ENCODE data around the gene PITRM1.

PITRM1 gene

DNA sequence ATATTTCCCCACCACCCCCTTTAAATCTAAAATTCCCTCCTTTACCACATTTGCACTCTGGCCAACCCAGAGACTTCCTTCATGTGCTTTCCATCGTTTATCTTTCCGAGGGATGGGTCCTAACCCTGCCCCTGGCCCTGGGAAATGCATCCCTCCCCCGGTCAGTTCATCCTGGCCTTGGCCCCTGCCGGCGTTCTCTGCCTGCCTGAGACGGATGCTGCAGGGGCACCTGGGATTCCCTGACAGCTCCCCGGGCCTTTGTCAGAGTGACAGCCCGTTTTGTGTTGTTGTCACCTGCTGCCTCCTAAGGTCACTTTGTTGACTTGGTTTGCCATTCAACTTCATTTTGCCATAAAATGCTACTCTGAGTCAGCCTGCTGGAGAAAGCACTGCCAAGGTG, 34.8 kb upstream of the PITRM1 start:
- H3K4me3 ChIP-seq (ENCODE audit: insufficient read depth, low read length, poor library complexity, severe bottlenecking), result no peak overlapping the region
- 0 out of 2 replicates have a peak, but pooled peaks cover 2% of the 10 kb centered on the region for H3K27me3 ChIP-seq (ENCODE audit: low read length)
- no peaks in the 10 kb centered on the region for H3K79me2 ChIP-seq (ENCODE audit: insufficient read depth, low read length)
- H2AFZ ChIP-seq (ENCODE audit: low read depth, low read length, severe bottlenecking), result no peak overlapping the region
- H3K9me2 ChIP-seq (replicated peaks; ENCODE audit: insufficient read depth, low read length), result no peaks in the 10 kb centered on the region
- TF ChIP-seq, protein P1, sequence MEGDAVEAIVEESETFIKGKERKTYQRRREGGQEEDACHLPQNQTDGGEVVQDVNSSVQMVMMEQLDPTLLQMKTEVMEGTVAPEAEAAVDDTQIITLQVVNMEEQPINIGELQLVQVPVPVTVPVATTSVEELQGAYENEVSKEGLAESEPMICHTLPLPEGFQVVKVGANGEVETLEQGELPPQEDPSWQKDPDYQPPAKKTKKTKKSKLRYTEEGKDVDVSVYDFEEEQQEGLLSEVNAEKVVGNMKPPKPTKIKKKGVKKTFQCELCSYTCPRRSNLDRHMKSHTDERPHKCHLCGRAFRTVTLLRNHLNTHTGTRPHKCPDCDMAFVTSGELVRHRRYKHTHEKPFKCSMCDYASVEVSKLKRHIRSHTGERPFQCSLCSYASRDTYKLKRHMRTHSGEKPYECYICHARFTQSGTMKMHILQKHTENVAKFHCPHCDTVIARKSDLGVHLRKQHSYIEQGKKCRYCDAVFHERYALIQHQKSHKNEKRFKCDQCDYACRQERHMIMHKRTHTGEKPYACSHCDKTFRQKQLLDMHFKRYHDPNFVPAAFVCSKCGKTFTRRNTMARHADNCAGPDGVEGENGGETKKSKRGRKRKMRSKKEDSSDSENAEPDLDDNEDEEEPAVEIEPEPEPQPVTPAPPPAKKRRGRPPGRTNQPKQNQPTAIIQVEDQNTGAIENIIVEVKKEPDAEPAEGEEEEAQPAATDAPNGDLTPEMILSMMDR (IDR thresholded peaks at IDR 0.05; ENCODE audit: insufficient read depth, low read length, poor library complexity, severe bottlenecking), result no peak
- no peak for TF ChIP-seq EZH2phosphoT487 (conservative IDR thresholded peaks at IDR 0.05; ENCODE audit: low read length)
- no peak overlapping the region for H3K27ac ChIP-seq (ENCODE audit: low read depth, low read length)
- H4K20me1 ChIP-seq (ENCODE audit: low read depth, low read length), result no peaks in the 10 kb centered on the region
- H3K9me3 ChIP-seq (ENCODE audit: insufficient read depth, low read length), result no peaks in the 10 kb centered on the region
- no peaks in the 10 kb centered on the region for H3F3A ChIP-seq (ENCODE audit: insufficient read depth)
- H3K4me2 ChIP-seq (ENCODE audit: low read depth, low read length, poor library complexity, severe bottlenecking), result no peak overlapping the region
- H3K36me3 ChIP-seq (ENCODE audit: low read length), result no peaks in the 10 kb centered on the region
- H3K9ac ChIP-seq (ENCODE audit: low read length), result no peak overlapping the region

DNA sequence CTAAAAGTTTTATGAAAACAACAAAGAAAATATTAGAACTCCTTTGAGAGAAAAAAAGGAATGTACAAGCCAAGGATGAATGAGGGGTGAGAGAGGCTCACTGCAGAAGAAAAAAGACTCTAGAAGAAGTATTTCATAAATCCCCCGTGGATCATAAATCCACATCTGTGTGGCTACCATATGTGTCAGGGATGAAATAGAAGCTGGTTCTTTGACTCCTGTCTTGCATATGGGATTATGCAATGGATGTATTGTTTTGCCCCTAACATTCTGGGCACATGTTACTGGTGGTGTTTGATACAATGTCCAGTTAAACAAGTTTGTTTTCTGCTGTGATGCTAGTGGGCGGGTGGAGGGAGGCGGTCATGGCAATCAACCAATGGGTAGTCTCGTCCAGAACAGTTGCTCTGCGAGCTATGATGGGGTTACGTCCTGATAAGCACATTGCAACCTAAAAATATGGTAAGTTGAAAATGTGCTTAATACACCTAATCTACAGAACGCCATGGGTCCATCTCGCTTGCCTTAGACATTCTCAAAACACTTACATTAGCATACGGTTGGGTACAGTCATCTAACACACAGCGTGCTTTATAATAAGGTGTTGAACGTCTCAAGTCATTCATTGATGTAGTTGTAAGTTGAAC, 34.1 kb upstream of the PITRM1 start:
- H3K36me3 ChIP-seq (ENCODE audit: low read length), result no peaks in the 10 kb centered on the region
- no peaks in the 10 kb centered on the region for H3K79me2 ChIP-seq (ENCODE audit: insufficient read depth, low read length)
- no peak overlapping the region for H3K4me2 ChIP-seq (ENCODE audit: low read depth, low read length, poor library complexity, severe bottlenecking)
- no peaks in the 10 kb centered on the region for H3F3A ChIP-seq (ENCODE audit: insufficient read depth)
- no peaks in the 10 kb centered on the region for H3K9me3 ChIP-seq (ENCODE audit: insufficient read depth, low read length)
- no peak overlapping the region for H3K27ac ChIP-seq (ENCODE audit: low read depth, low read length)
- no peak overlapping the region for H2AFZ ChIP-seq (ENCODE audit: low read depth, low read length, severe bottlenecking)
- H3K4me3 ChIP-seq (ENCODE audit: insufficient read depth, low read length, poor library complexity, severe bottlenecking), result no peak overlapping the region
- H4K20me1 ChIP-seq (ENCODE audit: low read depth, low read length), result no peaks in the 10 kb centered on the region
- H3K9me2 ChIP-seq (replicated peaks; ENCODE audit: insufficient read depth, low read length), result no peaks in the 10 kb centered on the region
- no peak for TF ChIP-seq EZH2phosphoT487 (conservative IDR thresholded peaks at IDR 0.05; ENCODE audit: low read length)
- TF ChIP-seq, protein P1 (IDR thresholded peaks at IDR 0.05; ENCODE audit: insufficient read depth, low read length, poor library complexity, severe bottlenecking), result no peak
- no peak overlapping the region for H3K9ac ChIP-seq (ENCODE audit: low read length)
- H3K27me3 ChIP-seq (ENCODE audit: low read length), result 0 out of 2 replicates have a peak, but pooled peaks cover 2% of the 10 kb centered on the region

DNA sequence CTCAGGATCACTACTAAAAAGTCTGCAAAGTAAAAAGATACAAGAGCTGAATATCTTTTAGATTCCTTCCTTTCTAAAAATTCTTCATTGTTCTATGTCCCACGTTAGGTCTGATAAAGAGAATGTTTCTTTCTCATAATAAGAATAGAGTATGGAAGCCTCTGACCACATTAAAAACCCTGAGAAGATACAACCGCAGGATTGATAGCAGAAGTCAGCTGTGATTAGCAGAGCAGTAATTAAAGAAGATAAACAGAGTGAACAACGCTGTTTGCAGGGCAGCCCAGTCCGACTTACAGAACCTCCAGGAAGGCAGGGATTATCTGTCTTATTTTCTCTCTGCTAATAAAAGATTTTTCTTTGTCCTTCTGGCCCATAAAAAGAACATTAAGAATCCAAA, 31.4 kb upstream of the PITRM1 start:
- Histone ChIP-seq H3K9me2 (replicated peaks; ENCODE audit: insufficient read depth, low read length) (no peaks in the 10 kb centered on the region), H3K4me2 (ENCODE audit: low read depth, low read length, poor library complexity, severe bottlenecking) (no peak overlapping the region), H3K9me3 (ENCODE audit: insufficient read depth, low read length) (no peaks in the 10 kb centered on the region), H3K27ac (ENCODE audit: low read depth, low read length) (no peak overlapping the region), H3K36me3 (ENCODE audit: low read length) (no peaks in the 10 kb centered on the region), H2AFZ (ENCODE audit: low read depth, low read length, severe bottlenecking) (no peak overlapping the region), H3K4me3 (ENCODE audit: insufficient read depth, low read length, poor library complexity, severe bottlenecking) (no peak overlapping the region), H4K20me1 (ENCODE audit: low read depth, low read length) (no peaks in the 10 kb centered on the region), H3K27me3 (ENCODE audit: low read length) (0 out of 2 replicates have a peak, but pooled peaks cover 2% of the 10 kb centered on the region), H3K9ac (ENCODE audit: low read length) (no peak overlapping the region), H3F3A (ENCODE audit: insufficient read depth) (no peaks in the 10 kb centered on the region), H3K79me2 (ENCODE audit: insufficient read depth, low read length) (no peaks in the 10 kb centered on the region)
- TF ChIP-seq EZH2phosphoT487 (conservative IDR thresholded peaks at IDR 0.05; ENCODE audit: low read length), result no peak
- TF ChIP-seq, protein P1 (IDR thresholded peaks at IDR 0.05; ENCODE audit: insufficient read depth, low read length, poor library complexity, severe bottlenecking), result no peak

All from SU-DHL-6 (cell line).